ENCODE measurements around the gene TIPRL.
"Not testable (repeated sequence)": the region's sequence is repeated elsewhere in the genome, so short reads cannot be mapped to it uniquely, and the experiment has no call there.

TIPRL gene

DNA sequence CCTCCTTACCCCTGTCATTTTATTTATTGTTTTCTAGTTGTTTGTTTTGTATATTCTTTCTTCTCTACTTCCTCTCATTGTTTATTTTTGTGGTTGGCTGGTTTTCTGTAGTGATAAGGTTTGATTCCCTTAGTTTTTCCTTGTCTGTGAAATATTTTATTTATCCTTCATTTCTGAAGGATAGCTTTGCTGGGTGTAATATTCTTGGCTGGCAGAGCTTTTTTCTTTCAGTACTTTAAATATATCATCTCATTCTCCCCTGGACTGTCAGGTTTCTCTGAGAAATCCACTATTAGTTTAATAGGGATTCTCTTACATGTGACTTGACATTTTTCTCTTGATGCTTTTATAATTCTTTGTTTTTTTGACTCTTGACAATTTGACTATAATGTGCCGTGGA lies 18.8 kb upstream of the TIPRL start:
- DNase-seq, result no peak

DNA sequence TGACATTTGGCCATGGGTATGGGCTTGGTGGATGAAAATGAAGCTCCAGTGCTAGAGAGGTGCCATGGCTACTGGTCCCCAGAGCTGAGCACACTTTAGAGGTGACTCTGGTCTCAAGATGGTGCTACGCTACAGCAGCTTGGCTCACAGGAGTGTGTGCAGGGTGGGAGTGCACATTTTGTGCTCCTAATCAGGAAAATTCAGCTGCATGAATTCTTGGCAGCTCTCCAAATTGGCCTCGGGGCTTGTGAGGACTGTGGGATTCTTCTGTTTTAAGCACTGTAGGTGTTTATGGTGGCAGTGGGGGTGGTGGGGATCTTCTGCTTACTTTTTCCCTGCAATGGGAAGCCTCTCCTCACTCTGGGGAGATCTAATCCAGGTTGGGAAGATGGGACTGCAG lies 17.3 kb upstream of the TIPRL start:
- no peak for DNase-seq

DNA sequence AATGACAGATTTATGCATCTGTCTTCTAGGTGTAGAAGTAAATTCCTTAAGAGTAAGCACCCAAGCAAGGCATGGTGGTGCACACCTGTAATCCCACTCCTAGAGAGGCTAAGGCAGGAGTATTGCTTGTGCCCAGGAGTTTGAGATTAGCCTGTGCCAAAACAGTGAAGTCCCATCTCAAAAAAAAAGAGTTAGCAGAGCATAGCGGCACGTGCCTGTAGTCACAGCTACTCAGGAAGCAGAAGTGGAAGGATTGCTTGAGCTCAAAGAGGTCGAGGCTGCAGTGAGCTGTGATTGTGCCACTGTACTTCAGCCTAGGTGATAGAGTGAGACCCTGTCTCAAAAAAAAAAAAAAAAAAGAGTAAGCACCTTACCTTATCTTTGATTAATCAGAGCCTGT lies 15.1 kb upstream of the TIPRL start:
- no peak for DNase-seq

DNA sequence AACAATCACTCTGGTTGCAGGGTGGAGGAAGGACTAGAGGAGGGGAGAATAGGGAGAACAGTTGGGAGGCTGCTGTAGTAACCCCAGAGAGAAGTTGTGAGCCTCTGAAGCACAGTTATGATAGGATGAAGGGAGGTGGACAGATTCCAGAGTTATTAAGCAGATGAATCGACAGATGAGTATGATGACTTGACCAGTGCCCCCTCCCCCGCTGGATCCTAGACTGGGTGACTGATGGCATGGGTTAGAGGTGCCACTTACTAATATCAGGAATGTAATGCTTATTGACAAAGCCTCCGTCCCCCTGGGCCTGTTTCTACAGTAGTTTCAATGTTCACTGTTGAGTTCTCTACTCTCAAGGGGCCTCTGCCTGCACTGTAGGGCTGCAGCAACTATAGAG lies 14.0 kb upstream of the TIPRL start:
- no peak for DNase-seq

DNA sequence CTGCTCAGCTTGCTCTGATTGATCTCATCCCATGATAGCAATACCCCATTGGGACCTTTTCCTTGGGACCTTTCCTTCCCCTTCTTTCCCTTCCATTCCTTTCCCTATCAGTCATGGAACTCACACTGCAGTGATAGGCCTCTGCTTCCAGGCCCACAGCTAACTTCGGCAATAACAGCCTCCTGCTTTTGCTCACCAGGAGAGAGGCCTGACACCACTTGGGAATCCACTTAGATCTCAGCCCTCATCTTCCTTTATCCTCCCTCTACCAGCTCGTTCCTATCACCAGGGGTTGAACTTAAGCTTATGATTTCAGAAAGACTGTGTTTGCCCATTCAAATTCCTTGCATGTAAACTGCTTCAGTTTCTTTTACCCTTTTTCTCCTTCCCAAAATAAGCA lies 11.0 kb upstream of the TIPRL start:
- no peak for DNase-seq

DNA sequence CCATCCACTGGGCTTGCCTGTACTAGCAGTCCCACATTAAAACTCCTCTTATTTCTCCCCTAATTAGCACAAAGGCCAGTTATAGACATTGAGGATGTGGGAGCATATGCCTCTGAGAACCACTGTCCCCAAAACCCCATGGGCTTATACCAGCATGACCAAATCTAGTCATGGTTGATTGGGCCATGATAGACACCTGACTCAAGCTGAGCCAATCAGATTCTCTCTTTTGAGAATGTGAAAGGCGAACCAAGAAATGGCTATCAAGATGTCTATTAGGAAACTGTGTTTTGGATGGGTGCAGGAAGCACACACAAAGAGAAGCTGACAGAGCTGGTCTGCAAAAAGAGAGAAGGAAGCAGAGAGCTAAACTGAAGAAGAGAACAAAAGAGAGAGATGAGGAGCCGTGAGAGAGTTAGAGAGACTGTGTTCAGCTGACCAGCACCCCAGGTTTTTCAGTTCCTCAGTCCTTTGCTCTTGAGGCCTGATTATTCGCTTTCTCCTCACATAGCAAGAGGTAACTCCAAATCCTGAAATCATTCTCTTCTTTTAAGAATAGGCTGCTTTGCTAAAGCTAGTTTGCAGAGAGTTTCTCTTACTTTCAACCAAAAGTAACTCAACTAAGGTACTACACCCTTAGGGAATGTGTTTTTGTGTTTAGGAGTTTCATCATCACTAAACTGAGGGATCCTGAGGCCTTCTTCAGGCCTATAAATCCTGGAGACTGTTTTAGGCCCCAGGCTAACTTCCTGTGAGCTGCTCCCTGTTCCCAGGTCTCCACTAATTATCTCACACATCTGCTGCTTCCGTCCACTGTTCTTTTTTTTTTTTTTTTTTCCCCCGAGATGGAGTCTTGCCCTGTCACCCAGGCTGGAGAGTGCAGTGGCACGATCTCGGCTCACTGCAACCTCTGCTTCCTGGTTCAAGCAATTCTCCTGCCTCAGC lies 7.9 kb upstream of the TIPRL start:
- DNase-seq, result no peak

DNA sequence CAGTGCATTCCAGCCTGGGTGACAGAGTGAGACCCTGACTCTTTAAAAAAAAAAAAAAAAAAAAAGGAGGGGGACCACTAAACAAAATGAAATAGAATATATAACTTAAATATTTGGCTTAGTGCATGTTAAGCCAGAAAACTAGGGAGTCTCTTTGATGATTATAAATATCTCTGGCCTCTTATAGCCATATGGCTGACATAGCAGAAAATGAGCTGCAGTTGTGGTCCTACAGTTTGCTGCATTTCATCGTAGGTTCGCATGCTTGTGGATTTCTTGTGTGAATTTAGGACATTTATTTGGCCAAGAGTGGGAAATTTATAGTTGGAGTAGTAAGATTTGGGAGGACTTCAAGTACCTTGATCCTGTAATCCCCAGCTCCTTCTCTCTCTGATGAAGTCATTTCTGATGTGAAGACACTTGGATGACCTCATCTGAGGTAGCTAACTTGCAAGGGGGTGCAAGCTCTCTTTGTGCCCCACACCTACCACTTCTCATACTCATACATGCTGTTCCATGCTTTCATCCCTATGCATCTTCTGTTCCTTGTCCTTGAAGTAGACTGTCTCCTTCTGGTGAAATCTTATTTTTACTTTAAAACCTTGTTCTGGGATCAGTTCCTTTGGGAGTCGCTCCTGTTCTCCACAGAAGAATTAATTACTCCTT lies 6.4 kb upstream of the TIPRL start:
- DNase-seq, result no peak

DNA sequence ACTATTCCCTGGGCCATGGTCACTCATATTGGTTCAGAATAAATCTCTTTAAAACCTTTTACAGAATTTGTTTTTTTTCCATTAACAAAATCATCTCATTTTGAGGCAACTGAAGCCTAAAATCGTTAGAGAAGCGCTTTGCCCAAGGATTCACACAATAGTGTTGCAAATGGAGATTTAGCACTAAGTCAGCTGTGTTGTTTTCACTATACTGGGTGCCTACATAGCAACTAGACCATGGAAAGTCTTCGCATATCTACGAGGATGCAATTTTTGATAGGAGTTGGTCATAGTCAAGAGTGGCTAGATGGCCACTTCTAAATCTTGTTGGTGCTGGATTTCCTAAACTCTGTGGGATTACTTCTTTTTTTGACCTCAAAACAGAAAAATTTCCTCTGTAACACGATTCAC lies 530 bp upstream of the TIPRL start:
- DNase-seq, result no peak

DNA sequence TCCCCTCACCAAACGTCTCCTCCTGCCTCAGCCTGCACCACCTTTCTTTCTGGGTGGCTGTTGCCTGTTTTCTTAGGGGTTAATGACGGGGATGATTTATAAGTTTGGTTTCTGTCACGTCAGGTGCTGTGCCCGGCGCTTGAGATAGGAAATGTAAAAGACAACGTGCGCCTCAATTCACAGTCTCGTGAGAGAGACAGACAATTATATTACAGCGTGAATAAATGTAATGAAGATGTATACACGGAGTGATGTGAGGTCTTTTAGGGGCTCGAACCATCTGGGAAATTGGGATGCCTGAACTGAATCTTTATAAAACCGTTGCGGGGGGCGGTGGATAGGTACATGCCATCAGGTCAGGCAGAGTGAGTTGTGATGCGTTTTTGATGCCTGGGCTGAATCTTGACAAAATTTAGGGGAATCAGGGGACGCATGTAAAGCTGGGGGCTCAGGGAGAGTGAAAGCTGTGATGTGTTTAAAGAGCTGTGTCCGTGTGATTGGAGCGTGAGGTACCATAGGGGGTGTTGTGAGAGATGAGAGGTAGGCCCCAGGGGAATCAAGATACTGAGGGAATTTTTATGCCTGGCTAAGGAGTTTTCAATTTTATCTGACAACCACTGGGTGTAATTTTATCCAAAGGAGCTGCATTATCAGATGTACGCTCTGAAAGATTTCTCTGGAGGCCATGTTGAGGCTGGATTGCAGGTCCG lies 831 bp downstream of the TIPRL start:
- DNase-seq, result peak; percentile 71

DNA sequence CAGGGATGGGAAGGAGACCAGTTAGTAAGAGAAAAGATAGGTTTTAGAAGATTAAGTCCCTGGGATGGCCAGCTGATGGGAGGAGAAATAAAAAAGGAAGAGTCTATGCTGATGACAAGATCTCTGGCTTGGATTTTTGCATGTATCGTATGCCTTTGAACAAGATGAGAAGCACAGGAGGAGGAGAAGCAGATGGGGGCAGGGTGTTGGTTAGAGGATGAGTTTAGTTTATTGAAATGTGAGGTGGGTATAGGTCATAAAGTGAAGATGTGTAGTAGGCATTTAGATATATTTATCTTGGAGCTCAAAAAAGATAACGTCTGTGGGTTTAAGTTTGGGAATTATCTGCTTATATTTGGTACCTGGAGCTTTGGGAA lies 1.4 kb downstream of the TIPRL start:
- no peak for DNase-seq

DNA sequence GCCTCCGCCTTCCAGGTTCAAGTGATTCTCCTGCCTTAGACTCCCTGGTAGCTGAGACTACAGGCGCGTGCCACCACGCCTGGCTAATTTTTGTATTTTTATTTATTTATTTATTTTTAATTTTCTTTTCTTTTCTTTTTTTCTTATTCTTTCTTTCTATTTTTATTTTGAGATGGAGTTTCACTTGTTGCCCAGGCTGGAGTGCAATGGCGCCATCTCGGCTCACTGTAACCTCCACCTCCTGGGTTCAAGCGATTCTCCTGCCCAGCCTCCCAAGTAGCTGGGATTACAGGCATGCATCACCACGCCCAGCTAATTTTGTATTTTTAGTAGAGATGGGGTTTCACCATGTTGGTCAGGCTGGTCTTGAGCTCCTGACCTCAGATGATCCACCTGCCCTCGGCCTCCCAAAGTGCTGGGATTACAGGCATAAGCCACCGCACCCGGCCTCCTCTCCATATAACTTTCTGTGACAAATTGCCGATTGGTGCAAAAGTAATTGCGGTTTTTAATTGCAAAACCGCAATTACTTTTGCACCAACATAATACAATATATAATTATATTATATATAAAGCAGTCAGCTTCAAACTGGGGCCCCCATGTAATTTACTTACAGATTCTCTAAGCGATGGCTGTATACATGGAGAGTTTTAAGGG lies 2.4 kb downstream of the TIPRL start:
- DNase-seq, result not testable (repeated sequence)

DNA sequence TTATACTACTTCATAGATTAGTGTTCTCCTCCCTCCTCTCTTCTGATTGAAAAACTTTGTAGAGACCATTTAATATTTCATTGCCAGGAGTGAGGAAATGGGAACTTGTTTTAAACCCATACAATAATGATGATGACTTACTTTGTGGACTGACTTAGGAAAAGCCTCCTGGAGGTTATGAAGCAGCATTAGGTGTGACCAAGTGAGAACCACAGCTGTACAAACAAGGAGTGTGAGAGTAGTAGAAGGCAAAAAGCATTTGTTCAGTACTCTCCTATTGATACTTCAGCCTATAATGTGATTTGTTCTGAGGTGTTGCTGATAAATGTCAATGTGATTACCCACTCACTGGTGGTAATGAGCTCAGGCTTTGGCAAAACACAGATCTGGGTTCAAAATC lies 8.4 kb downstream of the TIPRL start:
- DNase-seq, result no peak

DNA sequence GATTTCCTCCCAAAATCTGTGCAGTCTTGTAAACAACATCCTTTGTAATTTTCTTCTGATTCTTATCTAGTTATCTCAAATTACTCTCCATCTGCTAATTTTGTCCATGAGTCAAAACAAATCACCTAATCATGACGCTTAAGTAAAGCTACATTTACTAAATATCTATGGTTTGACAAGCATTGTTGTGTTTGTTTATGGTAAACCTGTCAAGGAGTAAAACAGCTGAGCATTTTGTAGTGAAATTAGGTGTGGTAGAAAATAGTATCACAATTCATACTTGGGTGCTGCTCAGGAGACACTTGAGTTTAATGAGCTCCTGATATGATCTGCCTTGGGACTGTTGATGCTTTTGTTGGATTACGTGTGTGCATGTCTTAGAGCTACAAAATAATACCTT lies 11.6 kb downstream of the TIPRL start:
- no peak for DNase-seq

DNA sequence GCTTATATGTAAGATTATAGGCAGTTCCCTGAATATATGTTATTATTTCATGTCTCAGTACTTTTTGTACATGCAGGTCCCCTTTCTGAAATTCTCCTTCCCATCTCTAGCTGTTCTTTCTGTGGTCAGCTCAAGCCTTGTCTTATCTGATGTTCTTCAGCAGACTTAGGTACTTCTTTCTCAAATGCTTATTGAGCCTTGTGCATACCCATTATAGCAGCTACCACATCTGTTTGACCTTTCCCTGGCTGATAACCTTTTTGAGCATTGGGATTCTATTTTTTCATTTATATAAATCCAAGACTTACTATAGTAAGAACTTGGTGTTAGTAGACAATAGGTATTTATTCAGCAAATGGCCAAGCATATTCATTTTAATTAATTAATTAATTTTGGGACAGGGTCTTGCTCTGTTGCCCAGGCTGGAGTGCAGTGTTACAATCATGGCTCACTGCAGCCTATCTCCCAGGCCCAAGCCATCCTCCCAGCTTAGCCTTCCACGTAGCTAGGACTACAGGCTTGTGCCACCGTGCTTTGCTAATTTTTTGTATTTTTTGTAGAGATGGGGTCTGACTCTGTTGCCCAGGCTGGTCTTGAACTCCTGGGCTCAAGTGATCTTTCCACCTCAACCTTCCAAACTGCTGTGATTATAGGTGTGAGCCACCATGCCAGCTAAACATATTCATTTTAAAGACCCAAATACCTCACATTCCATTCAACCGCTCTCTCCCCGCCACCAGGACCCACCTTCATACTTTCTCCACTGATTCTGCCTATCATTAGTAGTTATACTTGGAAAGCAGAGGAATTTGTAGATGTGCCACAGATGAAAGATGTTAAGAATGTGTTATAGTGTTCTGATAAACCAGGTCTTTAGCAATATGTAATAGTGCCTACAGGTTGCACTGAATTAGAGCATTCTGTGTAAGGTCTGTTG lies 16.7 kb downstream of the TIPRL start:
- DNase-seq, result no peak

DNA sequence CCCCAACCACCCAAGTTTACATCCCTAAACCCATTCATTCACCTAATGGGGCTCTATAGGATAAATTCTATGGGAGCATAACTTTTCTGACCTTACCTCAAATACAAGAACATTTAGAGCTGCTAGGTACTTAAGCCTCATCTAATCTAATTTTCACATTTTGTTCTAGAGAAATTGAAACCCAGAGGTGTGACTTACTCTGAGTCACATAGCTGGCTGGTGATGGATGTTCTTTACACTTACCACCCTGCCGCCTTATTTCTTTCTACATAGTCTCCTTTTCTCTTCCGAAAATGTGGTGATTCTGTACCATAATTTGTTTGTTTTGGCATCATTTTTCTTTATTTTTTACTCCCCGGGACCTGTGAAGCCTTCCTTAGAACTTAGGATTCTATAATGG lies 20.3 kb downstream of the TIPRL start:
- no peak for DNase-seq

DNA sequence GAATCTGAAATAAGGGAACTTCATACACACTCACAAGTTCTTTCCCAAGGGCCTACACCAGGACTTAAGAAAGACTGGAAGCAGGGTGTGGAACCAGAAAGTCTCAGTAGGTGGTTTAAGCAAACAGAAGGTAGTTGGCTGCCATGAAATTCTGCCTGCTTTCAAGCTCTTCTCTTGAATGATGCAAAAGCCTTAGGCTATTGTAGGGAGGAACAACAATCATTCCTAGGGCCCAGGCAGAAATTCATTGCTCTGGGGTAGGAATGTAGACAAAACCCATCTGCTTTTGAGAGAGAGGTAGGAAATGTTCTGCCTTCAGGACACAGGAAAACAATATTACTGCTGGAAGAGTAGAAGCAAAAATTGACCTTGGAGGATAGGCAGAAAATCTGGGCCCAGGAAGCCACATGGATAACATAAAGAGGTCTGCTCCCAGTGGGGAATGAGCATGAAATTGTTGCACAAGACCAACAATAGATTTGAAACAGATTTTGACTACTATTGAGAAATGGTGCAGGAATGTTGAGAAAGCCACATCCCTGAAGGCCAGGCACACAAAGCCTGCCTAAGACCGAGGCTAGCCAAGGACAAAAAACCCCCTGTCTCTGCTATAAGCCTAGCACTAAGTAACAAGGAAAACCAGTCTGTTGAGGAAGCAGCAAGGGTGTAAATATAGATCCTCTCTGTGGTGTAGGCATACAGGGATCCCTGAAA lies 24.3 kb downstream of the TIPRL start:
- DNase-seq, result no peak

DNA sequence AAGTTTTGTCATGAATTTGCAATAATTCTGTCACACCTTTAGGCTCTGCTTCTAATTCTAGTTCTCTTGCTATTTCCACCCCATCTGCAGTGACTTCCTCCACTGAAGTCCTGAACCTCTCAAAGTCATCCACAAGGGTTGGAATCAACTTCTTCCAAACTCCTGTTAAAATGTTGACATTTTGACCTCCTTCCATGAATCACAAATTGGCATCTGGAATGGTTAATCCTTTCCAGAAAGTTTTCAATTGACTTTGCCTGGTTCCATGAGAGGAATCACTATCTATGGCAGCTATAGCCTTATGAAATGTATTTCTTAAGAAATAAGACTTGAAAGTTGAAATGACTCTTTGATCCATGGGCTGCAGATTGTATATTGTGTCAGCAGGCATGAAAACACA lies 27.3 kb downstream of the TIPRL start:
- DNase-seq, result no peak

DNA sequence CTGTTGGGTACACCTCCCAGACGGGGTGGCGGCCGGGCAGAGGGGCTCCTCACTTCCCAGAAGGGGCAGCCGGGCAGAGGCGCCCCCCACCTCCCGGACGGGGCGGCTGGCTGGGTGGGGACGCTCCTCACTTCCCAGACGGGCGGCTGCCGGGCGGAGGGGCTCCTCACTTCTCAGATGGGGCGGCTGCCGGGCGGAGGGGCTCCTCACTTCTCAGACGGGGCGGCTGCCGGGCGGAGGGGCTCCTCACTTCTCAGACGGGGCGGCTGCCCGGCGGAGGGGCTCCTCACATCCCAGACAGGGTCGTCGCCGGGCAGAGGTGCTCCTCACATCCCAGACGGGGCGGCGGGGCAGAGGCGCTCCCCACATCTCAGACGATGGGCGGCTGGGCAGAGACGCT lies 28.9 kb downstream of the TIPRL start:
- not testable (repeated sequence) for DNase-seq

DNA sequence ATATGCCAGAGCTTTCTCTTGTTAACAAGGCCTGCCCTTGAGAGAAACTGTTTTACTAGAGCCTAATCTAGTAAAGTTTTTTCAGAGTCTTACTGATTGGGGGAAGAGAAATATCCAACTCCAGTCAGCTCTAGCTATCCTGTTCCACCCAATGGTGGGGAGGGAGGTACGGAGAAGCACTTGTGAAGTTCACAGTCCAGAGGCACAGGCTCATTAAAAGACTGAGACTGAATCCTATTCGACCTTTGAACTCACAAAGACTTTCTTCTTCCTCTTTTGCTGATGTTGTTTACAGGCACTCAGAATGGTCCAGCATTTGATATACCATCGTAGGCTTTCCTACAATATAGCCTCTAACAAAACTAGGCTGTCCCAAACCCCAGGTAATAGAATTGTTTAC lies 31.6 kb downstream of the TIPRL start:
- DNase-seq, result no peak

DNA sequence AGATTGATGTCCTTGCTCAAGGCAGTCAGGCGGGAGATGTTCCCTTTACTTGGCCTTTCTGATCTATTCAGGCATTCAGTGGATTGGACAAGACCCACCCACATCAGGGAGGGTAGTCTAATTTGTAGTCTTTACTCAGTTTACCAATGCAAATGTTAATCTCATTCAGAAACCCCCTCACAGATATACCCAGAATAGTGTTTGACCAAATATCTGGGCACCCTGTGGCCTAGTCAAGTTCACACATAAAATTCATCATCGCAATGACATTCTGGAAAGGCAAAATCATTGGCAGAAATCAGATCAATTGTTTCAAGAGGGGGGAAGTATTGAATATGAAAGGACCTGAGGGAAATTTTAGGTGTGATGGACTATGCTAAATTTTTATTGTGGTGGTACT lies 34.6 kb downstream of the TIPRL start:
- no peak for DNase-seq

DNA sequence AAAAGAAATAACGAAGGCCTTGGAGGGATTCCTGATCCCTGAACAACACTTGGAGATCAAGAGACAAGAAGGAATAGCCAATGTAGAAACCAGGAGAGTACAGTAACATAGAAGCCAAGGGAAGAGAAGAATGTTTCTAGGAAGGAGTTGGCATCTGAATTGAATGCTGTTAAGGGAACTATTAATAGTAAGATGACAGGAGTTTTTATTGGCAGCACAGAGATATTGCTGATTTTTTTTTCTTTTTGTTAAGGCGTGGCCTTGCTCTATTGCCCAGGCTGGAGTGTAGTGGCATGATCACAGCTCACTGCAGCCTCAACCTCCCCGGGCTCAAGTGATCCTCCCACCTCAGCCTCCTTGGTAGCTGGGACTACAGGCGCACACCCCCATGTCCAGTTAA lies 37.4 kb downstream of the TIPRL start:
- no peak for DNase-seq

DNA sequence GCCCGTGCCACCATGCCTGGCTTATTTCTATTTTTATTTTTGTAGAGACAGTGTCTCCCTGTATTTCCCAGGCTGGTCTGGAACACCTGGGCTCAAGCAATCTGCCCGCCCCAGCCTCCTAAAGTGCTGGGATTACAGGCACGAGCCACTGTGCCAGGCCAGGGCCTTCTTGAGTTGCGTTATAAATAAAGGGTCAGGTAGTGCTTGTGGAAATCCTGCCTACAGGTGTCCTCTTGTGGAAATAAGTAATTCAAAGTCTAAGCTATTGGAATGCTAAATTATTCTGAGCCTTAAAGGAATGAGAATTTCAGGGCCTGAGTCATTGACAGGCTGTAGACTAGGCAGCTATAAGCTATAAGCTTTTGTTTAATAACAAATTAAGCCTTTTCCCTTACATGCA lies 38.9 kb downstream of the TIPRL start:
- DNase-seq, result no peak
